HepG2 (cell line): ENCODE results near the gene SGK1.

ENCODE experiments used
- ASH2L ChIP-seq: fragments of 300-600, 200-600 bp; sonication (generic); IDR thresholded peaks from 2 replicates; pipeline ENCODE4 v1.7.0; 2017; ENCODE audit warnings: low read depth, mild to moderate bottlenecking, moderate library complexity, mixed read lengths, low read length; ENCODE audit not compliant: insufficient read length
- EZH2 ChIP-seq: conservative IDR thresholded peaks from 2 replicates; pipeline ENCODE4 v1.6.1; 2012; ENCODE audit warnings: mild to moderate bottlenecking, low read depth, low read length, moderate library complexity
- POLR2A ChIP-seq, 2 experiments: IDR thresholded peaks; 2 replicates each; pipeline ENCODE4 v1.6.1; 2011; ENCODE audit warnings: low read depth in 2 of 2, low read length in 2 of 2, mild to moderate bottlenecking in 1 of 2, moderate library complexity in 1 of 2; ENCODE audit not compliant: insufficient read depth in 1 of 2
- POLR2AphosphoS2 ChIP-seq: IDR thresholded peaks from 2 replicates; pipeline ENCODE4 v1.6.1; 2011; ENCODE audit warnings: low read depth, low read length, improper control_type of control experiment
- TF ChIP-seq, protein P1 (sequence below): sonication (generic); formaldehyde crosslinking; IDR thresholded peaks from 2 replicates; pipeline ENCODE4 v1.4.0; 2020; ENCODE audit warnings: missing genetic modification reagents, borderline replicate concordance
- TF ChIP-seq, protein P2 (sequence below): sonication (generic); formaldehyde crosslinking; conservative IDR thresholded peaks from 2 replicates; pipeline ENCODE4 v1.5.0; 2020; ENCODE audit warnings: missing genetic modification reagents
- TF ChIP-seq, protein P3 (sequence below): sonication (generic); formaldehyde crosslinking; conservative IDR thresholded peaks from 2 replicates; pipeline ENCODE4 v1.8.1; 2023; ENCODE audit warnings: missing genetic modification reagents

DNA sequence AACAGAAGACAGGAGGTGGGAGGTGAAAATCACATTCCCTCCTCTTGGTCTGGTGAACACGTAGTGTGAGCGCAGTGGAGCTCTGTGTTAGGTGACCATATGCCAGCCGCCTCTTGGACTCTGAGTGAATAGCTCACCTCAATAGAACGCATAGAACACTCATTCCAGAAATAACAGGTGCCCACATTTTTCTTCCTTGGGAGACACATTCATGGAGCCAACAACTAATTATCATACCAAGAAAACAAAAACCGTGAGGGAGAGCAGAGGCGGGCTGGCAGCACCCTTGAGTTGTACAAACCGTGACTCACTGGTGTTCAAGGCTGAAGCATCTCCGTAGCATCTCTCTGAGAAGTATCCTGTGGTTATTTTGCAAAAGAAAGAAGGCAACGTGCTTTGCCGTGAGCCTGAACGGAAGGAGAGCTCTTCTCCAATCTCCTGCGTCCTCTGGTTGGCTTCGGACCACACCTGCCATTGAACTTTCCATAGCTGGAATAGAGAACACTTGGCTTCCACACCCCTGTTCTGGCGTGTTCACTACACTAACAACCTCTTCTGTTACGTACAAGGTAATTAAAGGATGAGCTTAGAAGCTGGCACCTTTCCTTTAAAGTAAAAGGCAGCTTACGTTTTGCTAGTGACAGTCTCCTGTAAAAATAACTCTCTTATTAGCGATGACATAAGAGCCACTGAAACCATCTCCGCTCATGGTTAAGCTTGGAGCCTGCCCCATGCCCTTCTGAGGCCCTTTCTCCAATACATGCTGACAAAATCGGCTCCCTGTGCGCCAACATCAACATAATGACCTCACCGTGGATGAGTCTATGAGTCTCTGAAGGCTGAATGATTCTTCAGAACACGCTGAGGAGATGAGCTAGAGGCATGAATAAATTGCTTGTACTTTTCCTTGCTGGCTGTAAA is 30.2 kb upstream of the SGK1 start:
- TF ChIP-seq EZH2 (no peak), POLR2AphosphoS2 (no peak), ASH2L (no peak), POLR2A (IDR thresholded peaks at IDR 0.05; ENCODE audit: insufficient read depth in 1 of 2, low read depth in 2 of 2, low read length in 2 of 2) (no peak)
- TF ChIP-seq, protein P1, sequence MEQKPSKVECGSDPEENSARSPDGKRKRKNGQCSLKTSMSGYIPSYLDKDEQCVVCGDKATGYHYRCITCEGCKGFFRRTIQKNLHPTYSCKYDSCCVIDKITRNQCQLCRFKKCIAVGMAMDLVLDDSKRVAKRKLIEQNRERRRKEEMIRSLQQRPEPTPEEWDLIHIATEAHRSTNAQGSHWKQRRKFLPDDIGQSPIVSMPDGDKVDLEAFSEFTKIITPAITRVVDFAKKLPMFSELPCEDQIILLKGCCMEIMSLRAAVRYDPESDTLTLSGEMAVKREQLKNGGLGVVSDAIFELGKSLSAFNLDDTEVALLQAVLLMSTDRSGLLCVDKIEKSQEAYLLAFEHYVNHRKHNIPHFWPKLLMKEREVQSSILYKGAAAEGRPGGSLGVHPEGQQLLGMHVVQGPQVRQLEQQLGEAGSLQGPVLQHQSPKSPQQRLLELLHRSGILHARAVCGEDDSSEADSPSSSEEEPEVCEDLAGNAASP (CRISPR knock-in tag) = no peak
- TF ChIP-seq, protein P2, sequence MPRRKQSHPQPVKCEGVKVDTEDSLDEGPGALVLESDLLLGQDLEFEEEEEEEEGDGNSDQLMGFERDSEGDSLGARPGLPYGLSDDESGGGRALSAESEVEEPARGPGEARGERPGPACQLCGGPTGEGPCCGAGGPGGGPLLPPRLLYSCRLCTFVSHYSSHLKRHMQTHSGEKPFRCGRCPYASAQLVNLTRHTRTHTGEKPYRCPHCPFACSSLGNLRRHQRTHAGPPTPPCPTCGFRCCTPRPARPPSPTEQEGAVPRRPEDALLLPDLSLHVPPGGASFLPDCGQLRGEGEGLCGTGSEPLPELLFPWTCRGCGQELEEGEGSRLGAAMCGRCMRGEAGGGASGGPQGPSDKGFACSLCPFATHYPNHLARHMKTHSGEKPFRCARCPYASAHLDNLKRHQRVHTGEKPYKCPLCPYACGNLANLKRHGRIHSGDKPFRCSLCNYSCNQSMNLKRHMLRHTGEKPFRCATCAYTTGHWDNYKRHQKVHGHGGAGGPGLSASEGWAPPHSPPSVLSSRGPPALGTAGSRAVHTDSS (CRISPR knock-in tag) = no peak
- TF ChIP-seq, protein P3, sequence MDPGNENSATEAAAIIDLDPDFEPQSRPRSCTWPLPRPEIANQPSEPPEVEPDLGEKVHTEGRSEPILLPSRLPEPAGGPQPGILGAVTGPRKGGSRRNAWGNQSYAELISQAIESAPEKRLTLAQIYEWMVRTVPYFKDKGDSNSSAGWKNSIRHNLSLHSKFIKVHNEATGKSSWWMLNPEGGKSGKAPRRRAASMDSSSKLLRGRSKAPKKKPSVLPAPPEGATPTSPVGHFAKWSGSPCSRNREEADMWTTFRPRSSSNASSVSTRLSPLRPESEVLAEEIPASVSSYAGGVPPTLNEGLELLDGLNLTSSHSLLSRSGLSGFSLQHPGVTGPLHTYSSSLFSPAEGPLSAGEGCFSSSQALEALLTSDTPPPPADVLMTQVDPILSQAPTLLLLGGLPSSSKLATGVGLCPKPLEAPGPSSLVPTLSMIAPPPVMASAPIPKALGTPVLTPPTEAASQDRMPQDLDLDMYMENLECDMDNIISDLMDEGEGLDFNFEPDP = no peak
